Measurements from ENCODE around the gene ROR2. TPM values are rescaled to one million over a fixed set of nuclear protein-coding genes. Genes with fewer than 3 reads are reported as not detected.

Gene ROR2
- total and polyA plus RNA-seq, 2 of the 8 experiments (the other 6 are each of a cell fraction or from before 2014, with no cell fraction given) = 2.7 to 4.3 TPM

GRCh38 chr9:91765296-91765695, 184.7 kb downstream of the ROR2 start:
- Histone ChIP-seq H3K4me2 (ENCODE audit: insufficient read depth in 1 of 2, low read depth in 2 of 2, low read length in 2 of 2) (no peak overlapping the region), H4K8ac (ENCODE audit: extremely low read depth, insufficient read depth, low read length) (no peak overlapping the region), H3K27me3 (replicated peaks in 1 of 4; ENCODE audit: control insufficient read depth in 3 of 4, extremely low read depth in 1 of 4, insufficient read depth in 3 of 4, low read length in 3 of 4) (no peaks in the 10 kb centered on the region), H2AFZ (ENCODE audit: low read length) (no peak overlapping the region), H3K79me1 (ENCODE audit: low read depth, low read length) (no peaks in the 10 kb centered on the region), H2BK12ac (ENCODE audit: low read depth, low read length) (no peak overlapping the region), H2BK5ac (ENCODE audit: low read depth, low read length) (no peak overlapping the region), H4K20me1 (replicated peaks in 1 of 2; ENCODE audit: control insufficient read depth in 1 of 2, insufficient read depth in 2 of 2, low read length in 2 of 2) (no peaks in the 10 kb centered on the region), H2BK120ac (replicated peaks; ENCODE audit: low read depth, low read length) (no peak overlapping the region), H3K36me3 (ENCODE audit: control insufficient read depth in 2 of 4, insufficient read depth in 4 of 4, low read length in 3 of 4) (no peaks in the 10 kb centered on the region), H3K79me2 (ENCODE audit: control insufficient read depth in 1 of 2, insufficient read depth in 2 of 2, low read length in 2 of 2) (no peaks in the 10 kb centered on the region), H4K91ac (replicated peaks; ENCODE audit: insufficient read length, low read length) (no peak overlapping the region), H3K4me3 (ENCODE audit: extremely low read depth in 1 of 4, insufficient read depth in 2 of 4, low read depth in 3 of 4, low read length in 4 of 4) (no peak overlapping the region), H3K4ac (replicated peaks; ENCODE audit: insufficient read length, low read depth, low read length) (no peak overlapping the region), H2AK5ac (ENCODE audit: low read depth, low read length) (no peak overlapping the region), H3K9me3 (ENCODE audit: insufficient read depth in 2 of 2, low read depth in 1 of 2, low read length in 1 of 2) (peaks cover 0 to 4% of the 10 kb centered on the region in 2 experiments; a peak in 1 of 4 replicates), H2BK20ac (ENCODE audit: low read length) (no peak overlapping the region), H3K27ac (ENCODE audit: low read depth, low read length) (no peak overlapping the region), H3K56ac (replicated peaks; ENCODE audit: insufficient read length, low read depth, low read length) (no peak overlapping the region), H3K23ac (ENCODE audit: insufficient read length) (no peak overlapping the region), H2BK15ac (ENCODE audit: low read length) (no peak overlapping the region), H3K9ac (replicated peaks in 1 of 4; ENCODE audit: extremely low read depth in 1 of 4, low read depth in 3 of 4, low read length in 3 of 4) (no peak overlapping the region), H3K23me2 (ENCODE audit: low read depth, low read length) (no peaks in the 10 kb centered on the region), H3K14ac (ENCODE audit: insufficient read length) (no peak overlapping the region), H4K5ac (ENCODE audit: insufficient read length, low read depth, low read length) (no peak overlapping the region), H3K18ac (ENCODE audit: extremely low read depth, low read length) (no peak overlapping the region), H3K4me1 (replicated peaks in 1 of 4; ENCODE audit: control insufficient read depth in 3 of 4, insufficient read depth in 4 of 4, low read length in 3 of 4) (no peaks in the 10 kb centered on the region)
- ChIA-PET CTCF (ENCODE audit: partially characterized antibody) (interaction anchor here (1.1 to 2.1 kb wide), 2 partner anchors 9 to 189 kb away, joined by 3 to 8 read pairs; no protein-coding TSS in a partner anchor), POLR2A (ENCODE audit: partially characterized antibody) (no interaction called here)
- TF ChIP-seq POLR2AphosphoS5 (IDR thresholded peaks at IDR 0.05; ENCODE audit: low read depth, low read length) (no peak), TAF7 (optimal IDR thresholded peaks at IDR 0.05; ENCODE audit: borderline replicate concordance, low read depth, low read length) (no peak), JUND (IDR thresholded peaks at IDR 0.05; ENCODE audit: low read length) (no peak), PHF8 (conservative IDR thresholded peaks at IDR 0.05; ENCODE audit: low read depth, low read length) (no peak), TEAD4 (IDR thresholded peaks at IDR 0.05; ENCODE audit: low read depth, low read length) (no peak), SIRT6 (IDR thresholded peaks at IDR 0.05; ENCODE audit: low read length) (no peak), SUZ12 (IDR thresholded peaks at IDR 0.05; ENCODE audit: low read length) (no peak), TBP (IDR thresholded peaks at IDR 0.05; ENCODE audit: low read depth, low read length) (no peak), NRF1 (IDR thresholded peaks at IDR 0.05; ENCODE audit: low read depth, low read length) (no peak), GTF2F1 (IDR thresholded peaks at IDR 0.05; ENCODE audit: borderline replicate concordance, low read depth, low read length) (no peak), USF2 (IDR thresholded peaks at IDR 0.05; ENCODE audit: low read length) (no peak), BCL11A (IDR thresholded peaks at IDR 0.05; ENCODE audit: low read depth in 2 of 2, low read length in 2 of 2) (no peak), MAX (IDR thresholded peaks at IDR 0.05) (no peak)
- DNase-seq (ENCODE audit: low read depth in 1 of 2, low spot score in 2 of 2) (no peak), FAIRE-seq (no peak)
- 71% methylated on average over 1 of the region's 1 CpG; no CpG with 5 or more reads in 1 of the 2 experiments for WGBS, 2 experiments (ENCODE audit: extremely low coverage in 1 of 2, insufficient coverage in 1 of 2, insufficient read length in 1 of 2, insufficient replicate concordance in 2 of 2, low coverage in 1 of 2, low lambda C conversion rate in 2 of 2, missing lambda C conversion rate in 1 of 2)

Measured in H1 (cell line).